NCI-H1048 (cell line): ENCODE data around the gene CYP46A1.
A peak's percentile ranks its signal among the peaks of the same experiment; 100 is the strongest.

Experiments
- DNase-seq: peaks from one replicate; lab custom pipeline; 2025; lab: John Stamatoyannopoulos, UW

The CYP46A1 gene

GRCh38 chr14:99744199-99744872 lies 60.2 kb downstream of the CYP46A1 start:
- DNase-seq = peak; percentile 93

- DNase-seq = no peak
Measured at GRCh38 chr14:99744873-99745224, 60.8 kb downstream of the CYP46A1 start.

- no peak for DNase-seq
Measured at GRCh38 chr14:99745307-99745951, 61.3 kb downstream of the CYP46A1 start.

GRCh38 chr14:99747167-99747566 lies 63.1 kb downstream of the CYP46A1 start:
- no peak for DNase-seq

GRCh38 chr14:99747582-99748330 lies 63.7 kb downstream of the CYP46A1 start:
- DNase-seq = no peak

- no peak for DNase-seq
Measured at GRCh38 chr14:99748529-99748928, 64.4 kb downstream of the CYP46A1 start.

GRCh38 chr14:99749142-99749541 lies 65.0 kb downstream of the CYP46A1 start:
- no peak for DNase-seq

GRCh38 chr14:99749763-99750715 lies 65.9 kb downstream of the CYP46A1 start:
- no peak for DNase-seq

- DNase-seq = no peak
Measured at GRCh38 chr14:99750746-99751450, 66.8 kb downstream of the CYP46A1 start.

GRCh38 chr14:99751539-99752485 lies 67.7 kb downstream of the CYP46A1 start:
- no peak for DNase-seq

- DNase-seq = no peak
Measured at GRCh38 chr14:99752486-99753121, 68.5 kb downstream of the CYP46A1 start.

GRCh38 chr14:99753225-99754140 lies 69.4 kb downstream of the CYP46A1 start:
- DNase-seq = no peak

GRCh38 chr14:99754141-99755067 lies 70.3 kb downstream of the CYP46A1 start:
- no peak for DNase-seq

- no peak for DNase-seq
Measured at GRCh38 chr14:99755068-99755405, 70.9 kb downstream of the CYP46A1 start.

GRCh38 chr14:99755629-99756603 lies 71.8 kb downstream of the CYP46A1 start:
- no peak for DNase-seq

- DNase-seq = no peak
Measured at GRCh38 chr14:99756796-99757195, 72.7 kb downstream of the CYP46A1 start.
